Measurements from ENCODE around the gene KIF19.

DNA sequence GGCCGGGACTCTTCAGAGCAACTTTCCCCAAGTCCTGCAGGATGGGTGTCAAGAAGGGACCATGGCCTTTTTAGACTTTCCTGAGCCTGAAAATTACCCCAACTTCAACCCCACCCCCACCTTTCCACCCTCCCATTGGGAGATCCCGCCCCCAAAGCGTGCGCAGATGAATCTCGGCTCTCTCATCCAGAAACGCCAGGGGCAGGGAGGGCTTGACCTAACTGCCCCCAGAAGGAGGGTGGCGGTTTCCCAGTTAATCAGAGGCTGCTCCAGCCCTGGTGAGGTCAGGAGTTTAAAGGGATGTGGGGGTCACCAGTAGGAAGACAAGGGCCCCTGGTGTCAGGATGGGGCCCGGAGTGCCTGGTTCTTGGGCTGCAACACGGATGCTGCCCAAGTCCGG is 480 bp downstream of the KIF19 start:
- TF ChIP-seq TCF7L2 (IDR thresholded peaks at IDR 0.05; ENCODE audit: low read depth, low read length) (no peak), POLR2AphosphoS5 (IDR thresholded peaks at IDR 0.05; ENCODE audit: low read depth, low read length) (no peak)
- TF ChIP-seq, protein P1, sequence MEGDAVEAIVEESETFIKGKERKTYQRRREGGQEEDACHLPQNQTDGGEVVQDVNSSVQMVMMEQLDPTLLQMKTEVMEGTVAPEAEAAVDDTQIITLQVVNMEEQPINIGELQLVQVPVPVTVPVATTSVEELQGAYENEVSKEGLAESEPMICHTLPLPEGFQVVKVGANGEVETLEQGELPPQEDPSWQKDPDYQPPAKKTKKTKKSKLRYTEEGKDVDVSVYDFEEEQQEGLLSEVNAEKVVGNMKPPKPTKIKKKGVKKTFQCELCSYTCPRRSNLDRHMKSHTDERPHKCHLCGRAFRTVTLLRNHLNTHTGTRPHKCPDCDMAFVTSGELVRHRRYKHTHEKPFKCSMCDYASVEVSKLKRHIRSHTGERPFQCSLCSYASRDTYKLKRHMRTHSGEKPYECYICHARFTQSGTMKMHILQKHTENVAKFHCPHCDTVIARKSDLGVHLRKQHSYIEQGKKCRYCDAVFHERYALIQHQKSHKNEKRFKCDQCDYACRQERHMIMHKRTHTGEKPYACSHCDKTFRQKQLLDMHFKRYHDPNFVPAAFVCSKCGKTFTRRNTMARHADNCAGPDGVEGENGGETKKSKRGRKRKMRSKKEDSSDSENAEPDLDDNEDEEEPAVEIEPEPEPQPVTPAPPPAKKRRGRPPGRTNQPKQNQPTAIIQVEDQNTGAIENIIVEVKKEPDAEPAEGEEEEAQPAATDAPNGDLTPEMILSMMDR (IDR thresholded peaks at IDR 0.05) = no peak
- TF ChIP-seq, protein P2, sequence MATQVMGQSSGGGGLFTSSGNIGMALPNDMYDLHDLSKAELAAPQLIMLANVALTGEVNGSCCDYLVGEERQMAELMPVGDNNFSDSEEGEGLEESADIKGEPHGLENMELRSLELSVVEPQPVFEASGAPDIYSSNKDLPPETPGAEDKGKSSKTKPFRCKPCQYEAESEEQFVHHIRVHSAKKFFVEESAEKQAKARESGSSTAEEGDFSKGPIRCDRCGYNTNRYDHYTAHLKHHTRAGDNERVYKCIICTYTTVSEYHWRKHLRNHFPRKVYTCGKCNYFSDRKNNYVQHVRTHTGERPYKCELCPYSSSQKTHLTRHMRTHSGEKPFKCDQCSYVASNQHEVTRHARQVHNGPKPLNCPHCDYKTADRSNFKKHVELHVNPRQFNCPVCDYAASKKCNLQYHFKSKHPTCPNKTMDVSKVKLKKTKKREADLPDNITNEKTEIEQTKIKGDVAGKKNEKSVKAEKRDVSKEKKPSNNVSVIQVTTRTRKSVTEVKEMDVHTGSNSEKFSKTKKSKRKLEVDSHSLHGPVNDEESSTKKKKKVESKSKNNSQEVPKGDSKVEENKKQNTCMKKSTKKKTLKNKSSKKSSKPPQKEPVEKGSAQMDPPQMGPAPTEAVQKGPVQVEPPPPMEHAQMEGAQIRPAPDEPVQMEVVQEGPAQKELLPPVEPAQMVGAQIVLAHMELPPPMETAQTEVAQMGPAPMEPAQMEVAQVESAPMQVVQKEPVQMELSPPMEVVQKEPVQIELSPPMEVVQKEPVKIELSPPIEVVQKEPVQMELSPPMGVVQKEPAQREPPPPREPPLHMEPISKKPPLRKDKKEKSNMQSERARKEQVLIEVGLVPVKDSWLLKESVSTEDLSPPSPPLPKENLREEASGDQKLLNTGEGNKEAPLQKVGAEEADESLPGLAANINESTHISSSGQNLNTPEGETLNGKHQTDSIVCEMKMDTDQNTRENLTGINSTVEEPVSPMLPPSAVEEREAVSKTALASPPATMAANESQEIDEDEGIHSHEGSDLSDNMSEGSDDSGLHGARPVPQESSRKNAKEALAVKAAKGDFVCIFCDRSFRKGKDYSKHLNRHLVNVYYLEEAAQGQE (IDR thresholded peaks at IDR 0.05; ENCODE audit: insufficient read depth in 1 of 2, low read depth in 2 of 2, low read length in 1 of 2) = no peak
